GM04503 (cell line): Measurements from ENCODE around the gene MCUR1.
"Not testable (repeated sequence)": the region's sequence is repeated elsewhere in the genome, so short reads cannot be mapped to it uniquely, and the experiment has no call there.

Experiments
- DNase-seq: peaks from one replicate; pipeline ENCODE4 v3.0.0-alpha.2; 2012; ENCODE audit warnings: low read depth

The MCUR1 gene

DNA sequence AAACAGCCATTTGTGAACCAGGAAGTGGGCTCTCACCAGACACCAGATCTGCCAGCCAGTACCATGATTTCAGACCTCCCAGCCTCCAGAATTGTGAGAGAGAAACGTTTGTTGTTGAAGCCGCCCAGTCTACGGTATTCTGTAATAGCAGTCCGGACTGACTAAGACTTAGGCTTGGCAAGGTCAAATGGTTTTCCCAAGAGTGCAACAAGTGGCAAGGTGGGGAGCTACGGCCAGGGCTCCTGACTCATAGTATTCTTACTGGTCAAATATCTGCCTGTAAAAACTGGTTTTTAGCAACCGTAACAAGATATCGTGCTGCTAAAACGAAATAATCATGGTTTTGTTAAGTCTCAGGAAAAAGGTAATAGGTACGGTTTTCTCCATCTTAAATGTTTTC, 37.8 kb downstream of the MCUR1 start:
- no peak for DNase-seq

DNA sequence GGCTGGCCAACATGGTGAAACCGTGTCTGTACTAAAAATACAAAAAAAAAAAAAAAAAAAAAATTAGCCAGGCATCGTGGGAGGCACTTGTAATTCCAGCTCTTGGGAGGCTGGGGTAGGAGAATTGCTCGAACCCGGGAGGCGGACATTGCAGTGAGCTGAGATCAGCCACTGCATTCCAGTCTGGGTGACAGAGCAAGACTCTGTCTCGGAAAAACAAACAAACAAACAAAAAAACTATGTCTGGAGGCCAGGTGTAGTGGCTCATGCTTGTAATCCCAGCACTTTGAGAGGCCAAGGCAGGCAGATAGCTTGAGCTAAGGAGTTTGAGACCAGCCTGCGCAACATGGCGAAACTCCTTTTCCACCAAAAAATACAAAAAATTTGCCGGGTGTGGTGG, 38.9 kb downstream of the MCUR1 start:
- not testable (repeated sequence) for DNase-seq

- DNase-seq, result not testable (repeated sequence)
Observed at GRCh38 chr6:13772358-13773030, 41.9 kb downstream of the MCUR1 start.

DNA sequence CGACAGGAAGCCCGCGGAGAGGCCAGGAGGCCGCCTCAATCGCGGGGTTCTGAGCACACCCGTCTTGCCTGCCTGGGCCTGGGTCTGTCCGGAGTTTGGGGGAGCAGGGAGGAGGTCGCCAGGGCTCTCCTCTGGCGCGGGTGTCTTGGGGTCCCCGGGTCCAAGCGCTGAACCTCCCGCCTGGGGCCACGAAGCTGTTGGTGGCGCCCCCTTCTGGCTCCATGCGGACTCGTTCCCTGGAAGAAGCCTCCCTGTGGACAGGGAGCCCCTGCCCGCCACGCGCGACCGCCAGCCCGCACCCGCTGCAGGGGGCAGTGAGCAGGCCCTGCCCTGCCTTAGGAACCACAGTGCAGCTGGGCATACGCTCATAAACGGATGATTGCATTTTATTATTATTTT, 44.7 kb downstream of the MCUR1 start:
- no peak for DNase-seq

DNA sequence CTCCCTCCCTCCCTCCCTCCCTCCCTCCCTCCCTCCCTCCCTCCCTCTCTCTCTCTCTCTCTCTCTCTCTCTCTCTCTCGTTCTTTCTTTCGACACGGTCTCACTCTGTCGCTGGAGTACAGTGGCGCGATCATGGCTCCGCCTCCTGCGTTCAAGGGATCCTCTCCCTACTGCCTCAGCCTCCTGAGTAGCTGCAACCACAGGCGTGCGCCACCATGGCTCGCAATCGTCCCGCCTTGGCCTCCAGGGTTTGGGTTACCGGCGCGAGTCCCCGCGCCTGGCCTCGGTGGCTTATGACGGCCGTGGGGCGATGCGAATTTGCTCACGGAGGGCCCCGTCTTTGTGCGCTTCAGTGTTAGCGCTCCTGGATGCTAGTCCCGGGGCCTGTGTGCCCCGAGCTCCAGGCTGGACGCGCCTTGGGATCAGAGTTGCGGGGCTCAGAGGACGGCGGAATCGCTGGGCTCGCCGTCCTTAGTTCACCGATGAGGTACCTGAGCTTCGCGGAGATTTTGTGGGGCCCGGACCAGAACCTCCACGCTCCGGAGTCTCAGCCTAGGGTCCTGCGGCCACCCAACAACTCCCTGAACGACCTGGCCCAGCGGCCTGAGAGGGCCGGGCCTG, 45.2 kb downstream of the MCUR1 start:
- DNase-seq, result no peak

DNA sequence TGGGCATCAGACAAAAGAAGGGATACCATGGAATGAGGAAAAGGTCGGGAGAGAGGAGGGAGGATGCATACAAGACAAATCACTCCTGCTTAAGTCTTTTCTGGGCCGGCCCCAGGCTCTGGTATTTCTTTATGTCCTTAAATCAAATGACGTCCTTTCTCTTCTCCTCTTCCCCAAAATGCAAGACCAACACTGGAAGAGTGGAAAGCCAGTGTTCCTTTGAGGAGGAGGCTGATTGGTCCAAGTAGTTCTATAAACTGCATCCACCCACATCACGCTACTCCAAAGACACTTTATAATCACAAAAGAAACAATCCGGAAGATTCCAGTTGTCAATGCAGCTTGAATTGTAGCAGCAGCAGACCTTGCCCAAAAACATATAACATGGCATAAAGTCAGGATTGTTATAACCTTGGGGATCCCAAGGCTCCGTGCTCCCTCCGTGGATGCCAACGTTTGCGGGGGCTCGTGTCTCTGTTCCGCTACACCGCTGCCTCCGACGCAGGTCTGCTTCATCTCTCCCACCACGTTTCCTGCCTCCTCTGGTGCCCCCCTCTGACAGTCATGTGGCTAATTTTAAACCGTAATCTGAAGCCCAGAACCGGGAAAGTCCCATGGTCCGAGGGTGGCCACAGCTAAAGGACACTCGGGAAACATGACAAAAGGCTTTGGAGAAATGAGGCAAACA, 47.1 kb downstream of the MCUR1 start:
- DNase-seq, result no peak

GRCh38 chr6:13766201-13766634, 48.1 kb downstream of the MCUR1 start:
- DNase-seq, result peak; percentile 55

GRCh38 chr6:13765570-13765969, 48.8 kb downstream of the MCUR1 start:
- DNase-seq, result no peak

DNA sequence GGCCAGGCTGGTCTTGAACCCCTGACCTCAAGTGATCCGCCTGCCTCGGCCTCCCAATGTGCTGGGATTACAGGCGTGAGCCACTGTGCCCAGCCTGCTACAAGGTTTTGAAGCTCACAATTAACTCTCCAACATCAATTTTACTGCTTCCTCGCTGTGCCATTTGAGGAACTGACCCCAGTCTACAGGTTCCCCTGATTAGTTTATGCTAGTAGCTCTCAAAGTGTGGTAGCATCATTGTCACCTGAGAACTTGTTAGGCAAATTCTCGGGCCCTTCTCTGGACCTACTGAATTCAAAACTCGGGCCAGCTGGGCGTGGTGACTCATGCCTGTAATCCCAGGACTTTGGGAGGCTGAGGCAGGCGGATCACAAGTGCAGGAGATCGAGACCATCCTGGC, 49.4 kb downstream of the MCUR1 start:
- no peak for DNase-seq

DNA sequence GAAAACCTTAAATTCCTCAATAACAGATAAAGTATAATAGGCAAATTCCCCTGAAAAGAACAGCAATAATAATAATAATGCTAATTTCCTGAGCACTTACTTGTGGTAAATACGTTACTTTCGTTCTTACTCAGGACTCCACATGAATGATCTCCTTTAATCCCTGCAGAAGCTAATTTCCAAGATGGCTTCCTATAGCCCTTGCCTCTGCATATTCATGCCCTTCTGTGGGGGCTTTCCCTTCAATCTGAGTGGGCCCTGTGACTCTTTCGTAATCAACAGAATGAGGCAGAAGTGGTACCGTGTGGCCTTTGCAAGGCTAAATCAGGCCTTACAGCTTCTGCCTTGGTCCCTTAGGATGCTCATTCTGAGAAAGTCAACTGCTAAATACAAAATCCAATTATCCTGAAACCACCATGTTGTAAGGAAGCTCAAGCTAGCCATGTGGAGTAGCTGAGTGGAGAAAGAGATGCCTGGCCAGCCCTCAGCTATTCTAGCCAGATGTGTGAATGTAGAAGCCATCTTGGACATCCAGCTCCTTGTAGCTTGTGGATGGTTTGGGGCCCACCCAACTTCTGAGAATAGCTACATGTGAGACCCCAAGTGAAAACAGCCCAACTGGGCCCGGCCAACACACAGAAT, 50.5 kb downstream of the MCUR1 start:
- DNase-seq, result no peak

GRCh38 chr6:13762611-13763441, 51.5 kb downstream of the MCUR1 start:
- DNase-seq, result peak; percentile 96

- DNase-seq, result peak; percentile 47
Observed at GRCh38 chr6:13761361-13762036, 52.9 kb downstream of the MCUR1 start.

DNA sequence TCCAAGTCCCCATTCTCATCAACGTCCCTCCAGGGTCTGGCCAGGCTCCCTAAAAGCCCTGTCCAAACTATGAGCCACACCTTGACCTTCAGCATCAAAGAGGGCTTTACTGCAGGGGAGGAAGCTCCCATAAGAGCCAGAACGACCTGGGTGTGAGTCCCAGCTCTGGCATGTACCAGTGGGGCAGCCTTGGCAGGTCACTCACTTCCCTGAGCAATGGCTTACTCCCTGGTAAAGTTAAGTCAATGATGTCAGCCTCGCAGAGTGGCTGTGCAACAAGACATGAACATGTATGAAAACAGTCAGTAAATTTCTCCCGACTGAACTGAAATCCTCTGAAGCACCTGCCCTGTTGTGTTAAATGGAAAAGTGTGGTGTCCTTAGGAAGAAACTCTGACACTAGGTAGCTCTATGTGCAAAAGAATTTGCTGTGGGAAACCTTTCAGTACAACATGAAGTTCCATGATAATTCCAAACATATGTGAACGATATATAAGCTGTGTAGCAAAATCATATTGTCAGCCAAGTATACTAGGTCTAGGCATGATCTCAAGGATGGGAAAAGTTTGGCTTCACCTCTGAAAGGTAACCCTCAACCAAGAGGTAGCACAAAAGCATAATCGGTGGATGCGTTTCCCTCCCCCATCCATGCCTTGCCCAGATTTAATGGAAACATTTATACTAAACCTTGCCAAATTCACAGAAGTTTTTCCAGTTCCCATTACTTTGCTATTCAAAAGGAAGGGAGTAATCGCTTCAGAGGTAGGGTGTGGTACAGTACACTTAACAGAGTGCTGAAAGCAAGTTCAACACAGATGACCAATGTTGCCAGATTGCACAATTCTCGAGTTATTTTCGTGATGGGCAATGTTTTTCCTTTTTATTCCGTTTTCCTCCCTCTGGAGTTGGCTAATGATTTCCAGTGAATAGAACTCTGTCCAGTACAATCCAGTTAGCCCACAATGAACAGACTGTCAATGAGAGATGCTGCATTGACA, 53.8 kb downstream of the MCUR1 start:
- DNase-seq, result peak; percentile 91

GRCh38 chr6:13759025-13759424, 55.3 kb downstream of the MCUR1 start:
- DNase-seq, result no peak

GRCh38 chr6:13754644-13755043, 59.7 kb downstream of the MCUR1 start:
- no peak for DNase-seq

DNA sequence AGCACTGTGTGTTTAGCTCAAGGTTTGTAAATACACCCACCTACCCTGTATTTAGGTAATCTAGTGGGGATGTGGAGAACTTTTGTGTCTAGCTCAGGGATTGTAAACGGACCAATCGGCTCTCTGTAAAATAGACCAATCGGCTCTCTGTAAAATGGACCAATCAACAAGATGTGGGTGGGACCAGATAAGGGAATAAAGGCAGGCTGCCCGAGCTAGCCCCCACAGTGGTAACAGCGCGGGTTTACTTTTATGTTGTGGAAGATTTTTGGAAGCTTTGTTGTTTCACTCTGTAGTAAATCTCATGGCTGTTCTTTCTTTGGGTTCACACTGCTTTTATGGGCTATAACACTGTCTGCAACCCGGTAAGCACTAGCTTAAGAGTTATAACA, 70.6 kb downstream of the MCUR1 start:
- DNase-seq, result no peak

DNA sequence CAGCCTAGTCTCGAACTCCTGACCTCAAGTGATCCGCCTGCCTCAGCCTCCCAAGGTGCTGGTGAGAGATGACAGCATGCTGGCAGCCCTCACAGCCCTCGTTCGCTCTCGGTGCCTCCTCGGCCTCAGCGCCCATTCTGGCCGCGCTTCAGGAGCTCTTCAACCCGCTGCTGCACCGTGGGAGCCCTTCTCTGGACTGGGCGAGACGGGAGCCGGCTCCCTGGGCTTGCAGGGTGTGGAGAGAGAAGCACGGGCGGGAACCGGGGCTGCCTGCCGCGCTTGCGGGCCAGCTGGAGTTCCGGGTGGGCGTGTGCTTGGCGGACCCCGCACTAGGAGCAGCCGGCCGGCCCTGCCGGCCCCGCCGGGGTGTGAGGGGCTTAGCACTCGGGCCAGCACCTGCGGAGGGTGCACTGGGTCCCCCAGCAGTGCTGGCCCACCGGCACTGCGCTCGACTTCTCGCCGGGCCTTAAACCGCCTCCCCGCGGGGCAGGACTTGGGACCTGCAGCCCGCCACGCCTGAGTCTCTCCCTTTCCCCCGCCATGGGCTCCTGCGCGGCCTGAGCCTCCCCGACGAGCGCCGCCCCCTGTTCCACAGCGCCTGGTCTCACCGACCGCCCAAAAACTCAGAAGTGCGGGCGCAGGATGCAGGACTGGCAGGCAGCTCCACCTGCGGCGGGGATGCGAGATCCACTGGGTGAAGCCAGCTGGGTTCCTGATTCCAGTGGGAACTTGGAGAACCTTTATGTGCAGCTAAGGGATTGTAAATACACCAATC, 71.2 kb downstream of the MCUR1 start:
- DNase-seq, result no peak

- no peak for DNase-seq
Observed at GRCh38 chr6:13741365-13741764, 73.0 kb downstream of the MCUR1 start.
